Mammary epithelial cell (primary cell): ENCODE measurements around the gene DDAH2.

Experiments
- CTCF ChIP-seq, 2 donors: IDR thresholded peaks in 1 of 2; conservative IDR thresholded peaks in 1 of 2; 2 replicates each; pipeline ENCODE4 v1.5.1; 2011 to 2012; ENCODE audit warnings: inconsistent platforms in 2 of 2, low read length in 2 of 2, mild to moderate bottlenecking in 2 of 2, control low read depth in 1 of 2, low read depth in 1 of 2; ENCODE audit not compliant: insufficient read depth in 1 of 2; ENCODE audit errors: extremely low read depth in 1 of 2
- EZH2 ChIP-seq: IDR thresholded peaks from 2 replicates; pipeline ENCODE4 v1.6.1; 2012; ENCODE audit warnings: low read length, inconsistent platforms, borderline replicate concordance

GRCh38 chr6:31770860-31771259 is 41.8 kb upstream of the DDAH2 start:
- TF ChIP-seq CTCF (conservative IDR thresholded peaks at IDR 0.05 in 1 of 2, IDR thresholded peaks at IDR 0.05 in 1 of 2; ENCODE audit: extremely low read depth in 1 of 2, insufficient read depth in 1 of 2, low read depth in 1 of 2, low read length in 2 of 2), result no peak
- TF ChIP-seq EZH2, result no peak
